ENCODE measurements around the gene CBX4.

- TF ChIP-seq CTCF (IDR thresholded peaks at IDR 0.05 in 4 of 5, conservative IDR thresholded peaks at IDR 0.05 in 1 of 5) = no peak
- no peak for TF ChIP-seq POLR2A (IDR thresholded peaks at IDR 0.05)
Observed at GRCh38 chr17:79830303-79830702, 8.9 kb downstream of the CBX4 start.

Data from gastrocnemius medialis (tissue), 4 donors.